ENCODE results near the gene MFAP5.

MFAP5 gene

DNA sequence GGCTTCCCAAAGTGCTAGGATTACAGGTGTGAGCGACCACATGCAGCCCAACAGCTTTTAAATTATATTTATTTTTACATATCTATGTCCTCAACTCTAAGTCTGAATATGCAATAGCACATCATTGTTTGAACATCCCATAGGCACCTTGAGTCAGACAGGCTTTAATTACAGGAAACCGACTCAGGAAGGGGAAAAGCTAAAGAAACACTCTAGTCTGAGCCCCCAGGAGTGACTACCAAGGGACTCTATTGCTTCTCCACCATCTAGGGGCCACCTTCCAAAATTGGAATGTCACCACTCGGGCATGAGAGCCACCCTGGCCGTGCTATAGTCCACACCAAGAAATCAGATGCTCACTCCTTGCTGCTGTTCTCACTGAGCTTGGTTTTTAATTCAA lies 14.0 kb upstream of the MFAP5 start:
- FAIRE-seq, result no peak
- TF ChIP-seq CTCF (IDR thresholded peaks at IDR 0.05; ENCODE audit: insufficient read depth, missing control alignments), result no peak
- DNase-seq (ENCODE audit: insufficient read length, low spot score), result no peak

DNA sequence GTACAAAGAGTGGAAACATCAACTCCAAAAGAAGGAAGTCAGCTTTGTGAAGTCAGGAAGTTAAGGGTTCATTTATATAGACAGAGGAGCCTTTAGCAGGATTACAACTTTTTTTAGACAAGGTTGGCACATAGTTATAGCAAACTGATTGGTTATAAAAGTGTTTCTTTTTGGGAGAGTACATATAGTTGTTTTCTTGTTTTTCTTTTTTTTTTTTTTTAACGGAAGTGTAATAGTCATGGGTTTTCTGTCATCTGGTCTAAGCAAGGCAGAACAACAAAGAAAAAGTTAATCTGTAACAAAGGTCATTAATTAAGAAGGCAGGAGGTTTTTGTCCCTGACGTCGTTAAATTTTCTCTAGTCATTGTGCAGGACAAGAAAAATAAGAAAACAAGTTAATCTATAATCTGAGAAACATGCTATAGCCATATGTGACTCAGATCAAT lies 13.0 kb upstream of the MFAP5 start:
- no peak for FAIRE-seq
- DNase-seq (ENCODE audit: insufficient read length, low spot score), result no peak
- TF ChIP-seq CTCF (IDR thresholded peaks at IDR 0.05; ENCODE audit: insufficient read depth, missing control alignments), result no peak

DNA sequence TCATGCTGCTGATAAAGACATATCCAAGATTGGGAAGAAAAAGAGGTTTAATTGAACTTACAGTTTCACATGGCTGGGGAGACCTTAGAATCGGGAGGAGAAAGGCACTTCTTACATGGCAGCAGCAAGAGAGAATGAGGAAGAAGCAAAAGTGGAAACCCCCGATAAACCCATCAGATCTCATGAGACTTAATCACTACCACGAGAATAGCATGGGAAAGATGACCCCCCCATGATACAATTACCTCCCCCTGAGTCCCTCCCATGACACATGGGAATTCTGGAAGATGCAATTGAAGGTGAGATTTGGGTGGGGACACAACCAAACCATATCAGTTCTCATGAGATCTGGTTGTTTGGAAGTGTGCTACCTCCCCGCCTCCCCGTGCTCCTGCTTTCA lies 9.8 kb upstream of the MFAP5 start:
- DNase-seq (ENCODE audit: insufficient read length, low spot score), result no peak
- TF ChIP-seq CTCF (IDR thresholded peaks at IDR 0.05; ENCODE audit: insufficient read depth, missing control alignments), result no peak
- FAIRE-seq, result no peak

DNA sequence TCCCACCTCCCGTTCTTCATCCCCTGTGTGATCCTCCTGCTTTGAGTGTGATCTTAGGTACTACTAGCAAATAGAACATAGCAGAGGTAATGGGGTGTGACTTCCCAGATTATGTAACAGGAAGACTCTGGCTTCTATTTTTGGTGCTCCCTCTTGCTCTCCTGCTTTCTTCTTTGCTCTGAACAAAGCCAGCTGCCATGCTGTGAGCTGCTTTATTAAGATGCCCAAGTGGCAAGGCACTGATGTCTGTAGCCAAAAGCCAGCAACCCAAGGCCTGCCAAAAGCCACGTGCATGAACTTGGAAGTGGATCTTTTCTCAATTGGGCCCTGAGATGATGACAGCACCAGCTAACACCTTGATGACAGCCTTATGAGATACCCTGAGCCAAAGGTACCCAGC lies 5.8 kb upstream of the MFAP5 start:
- DNase-seq (ENCODE audit: insufficient read length, low spot score) (no peak), FAIRE-seq (no peak)
- TF ChIP-seq CTCF (IDR thresholded peaks at IDR 0.05; ENCODE audit: insufficient read depth, missing control alignments), result no peak

GRCh38 chr12:8667270-8667669 lies 4.6 kb upstream of the MFAP5 start:
- TF ChIP-seq CTCF (IDR thresholded peaks at IDR 0.05; ENCODE audit: insufficient read depth, missing control alignments), result no peak
- FAIRE-seq (no peak), DNase-seq (ENCODE audit: insufficient read length, low spot score) (no peak)

GRCh38 chr12:8665759-8666158 lies 3.1 kb upstream of the MFAP5 start:
- DNase-seq (ENCODE audit: insufficient read length, low spot score) (no peak), FAIRE-seq (no peak)
- TF ChIP-seq CTCF (IDR thresholded peaks at IDR 0.05; ENCODE audit: insufficient read depth, missing control alignments), result no peak

- no peak for TF ChIP-seq CTCF (IDR thresholded peaks at IDR 0.05; ENCODE audit: insufficient read depth, missing control alignments)
- DNase-seq (ENCODE audit: insufficient read length, low spot score), result no peak
- FAIRE-seq, result no peak
Observed at GRCh38 chr12:8664228-8664913, 1.7 kb upstream of the MFAP5 start.
